H9 (cell line): Measurements from ENCODE around the gene ARFGAP2. TPM values are rescaled to one million over a fixed set of nuclear protein-coding genes. Genes with fewer than 3 reads are reported as not detected.

Experiments
- microRNA-seq: library from miRNA; unstranded; fragments of <30 nt; microRNA quantifications from one replicate; pipeline ENCODE4, GENCODE V29; 2020; ENCODE audit warnings: borderline microRNAs expressed
- total RNA-seq: library from RNA; stranded (reverse); gene quantifications from 2 replicates; pipeline ENCODE4 v1.2.1, GENCODE V29; 2021

The ARFGAP2 gene
- total RNA-seq, 1 experiment from 2014 or later = 72.3 TPM

Small RNAs within 50 kb of the gene (microRNA-seq; reads per million reads assigned to microRNA genes)
- gene MIR6745 = not detected

Other genes starting within 250 kb of the ARFGAP2 start
- 19.6 and 21.2 TPM in 2 replicates for gene CSTPP1, start 240.1 kb downstream of the ARFGAP2 start, total RNA-seq
- 62.2 and 63.0 TPM in 2 replicates for gene PACSIN3, start 9.6 kb upstream of the ARFGAP2 start, total RNA-seq
- 65.0 and 67.0 TPM in 2 replicates for gene DDB2, start 38.1 kb upstream of the ARFGAP2 start, total RNA-seq
- 29.3 and 29.5 TPM in 2 replicates for gene ACP2, start 71.9 kb upstream of the ARFGAP2 start, total RNA-seq
- 25.2 and 26.3 TPM in 2 replicates for gene NR1H3, start 81.1 kb upstream of the ARFGAP2 start, total RNA-seq
- gene MADD, start 93.3 kb upstream of the ARFGAP2 start, total RNA-seq = 36.9 and 41.0 TPM in 2 replicates
- gene MYBPC3, start 175.8 kb upstream of the ARFGAP2 start, total RNA-seq = not detected in 2 replicates
- gene SPI1, start 201.7 kb upstream of the ARFGAP2 start, total RNA-seq = not detected in 2 replicates
- 25.8 and 29.2 TPM in 2 replicates for gene SLC39A13, start 231.7 kb upstream of the ARFGAP2 start, total RNA-seq
- gene PSMC3, start 249.6 kb upstream of the ARFGAP2 start, total RNA-seq = 179 TPM in 2 replicates